HG02678 (cell line): ENCODE data around the gene CCDC187.

Source experiments
- ATAC-seq: cut with Tn5 transposase; IDR thresholded peaks from one replicate; pipeline ENCODE4 v1.9.1; 2021; ENCODE audit warnings: mild to moderate bottlenecking, moderate library complexity; ENCODE audit not compliant: unreplicated experiment

Gene CCDC187

GRCh38 chr9:136339958-136340310 is 36.0 kb upstream of the CCDC187 start:
- ATAC-seq, result no peak

- no peak for ATAC-seq
These were observed 35.5 kb upstream of the CCDC187 start for GRCh38 chr9:136339173-136339957.

GRCh38 chr9:136338511-136338910 is 34.6 kb upstream of the CCDC187 start:
- no peak for ATAC-seq

GRCh38 chr9:136337416-136338395 is 33.8 kb upstream of the CCDC187 start:
- no peak for ATAC-seq

GRCh38 chr9:136336881-136337280 is 33.0 kb upstream of the CCDC187 start:
- no peak for ATAC-seq

GRCh38 chr9:136336156-136336870 is 32.4 kb upstream of the CCDC187 start:
- ATAC-seq, result no peak

- no peak for ATAC-seq
These were observed 31.6 kb upstream of the CCDC187 start for GRCh38 chr9:136335296-136336155.

- no peak for ATAC-seq
These were observed 30.6 kb upstream of the CCDC187 start for GRCh38 chr9:136334541-136334940.

- no peak for ATAC-seq
These were observed 29.6 kb upstream of the CCDC187 start for GRCh38 chr9:136333486-136333885.

- ATAC-seq, result no peak
These were observed 29.2 kb upstream of the CCDC187 start for GRCh38 chr9:136333045-136333444.

- no peak for ATAC-seq
These were observed 28.6 kb upstream of the CCDC187 start for GRCh38 chr9:136332482-136332983.

- no peak for ATAC-seq
These were observed 27.9 kb upstream of the CCDC187 start for GRCh38 chr9:136331556-136332481.

GRCh38 chr9:136331030-136331429 is 27.1 kb upstream of the CCDC187 start:
- ATAC-seq, result no peak

- no peak for ATAC-seq
These were observed 26.6 kb upstream of the CCDC187 start for GRCh38 chr9:136330406-136330990.

- ATAC-seq, result no peak
These were observed 25.9 kb upstream of the CCDC187 start for GRCh38 chr9:136329636-136330405.

- ATAC-seq, result no peak
These were observed 25.3 kb upstream of the CCDC187 start for GRCh38 chr9:136329211-136329627.

GRCh38 chr9:136328622-136329041 is 24.7 kb upstream of the CCDC187 start:
- no peak for ATAC-seq
